DOHH2 (cell line): ENCODE results near the gene RGR.

ENCODE experiments used
- H3F3A ChIP-seq: fragments of 200-600 bp; sonication (generic), shearing (Covaris generic); 2 replicates; pipeline ENCODE4 v1.6.0; 2016; ENCODE audit warnings: antibody characterized with exemption, mild to moderate bottlenecking; ENCODE audit not compliant: control insufficient read depth, insufficient read depth
- H3K27ac ChIP-seq: fragments of 200-600 bp; sonication (generic); 2 replicates; pipeline ENCODE4 v1.5.1; 2014; ENCODE audit warnings: low read depth, mild to moderate bottlenecking, low read length, moderate library complexity
- H3K27me3 ChIP-seq: fragments of 200-600 bp; sonication (generic); 2 replicates; pipeline ENCODE4 v1.6.1; 2014; ENCODE audit warnings: mild to moderate bottlenecking, low read length, mixed read lengths; ENCODE audit not compliant: control insufficient read depth
- H3K36me3 ChIP-seq: fragments of 200-600 bp; sonication (generic); 2 replicates; pipeline ENCODE4 v1.6.1; 2014; ENCODE audit warnings: mild to moderate bottlenecking, low read length, moderate library complexity, mixed read lengths; ENCODE audit not compliant: control insufficient read depth
- H3K4me1 ChIP-seq: fragments of 200-600 bp; sonication (generic); 2 replicates; pipeline ENCODE4 v1.6.1; 2014; ENCODE audit warnings: mild to moderate bottlenecking, low read length, mixed read lengths; ENCODE audit not compliant: control insufficient read depth
- H3K4me2 ChIP-seq: fragments of 200-600 bp; sonication (generic); 2 replicates; pipeline ENCODE4 v1.6.0; 2014; ENCODE audit warnings: mild to moderate bottlenecking, low read length, moderate library complexity
- H3K4me3 ChIP-seq: fragments of 200-600 bp; sonication (generic); 2 replicates; pipeline ENCODE4 v1.5.1; 2014; ENCODE audit warnings: mild to moderate bottlenecking, low read length, mixed read lengths
- H3K79me2 ChIP-seq: fragments of 200-600 bp; sonication (generic); 2 replicates; pipeline ENCODE4 v1.6.1; 2014; ENCODE audit warnings: mild to moderate bottlenecking, low read length, mixed read lengths; ENCODE audit not compliant: control insufficient read depth
- H3K9me2 ChIP-seq: fragments of 200-600 bp; sonication (generic); replicated peaks from 2 replicates; pipeline ENCODE4 v1.6.1; 2014; ENCODE audit warnings: mild to moderate bottlenecking, low read length, mixed read lengths; ENCODE audit not compliant: control insufficient read depth
- H3K9me3 ChIP-seq: fragments of 200-600 bp; sonication (generic); 2 replicates; pipeline ENCODE4 v1.6.1; 2014; ENCODE audit warnings: antibody characterized with exemption, low read length, mixed read lengths; ENCODE audit not compliant: control insufficient read depth, insufficient read depth
- H4K20me1 ChIP-seq: fragments of 200-600 bp; sonication (generic); 2 replicates; pipeline ENCODE4 v1.6.0; 2014; ENCODE audit warnings: low read depth, mild to moderate bottlenecking, antibody characterized with exemption, low read length, moderate library complexity; ENCODE audit not compliant: control insufficient read depth, insufficient read depth
- EZH2phosphoT487 ChIP-seq: fragments of 200-600 bp; sonication (generic); IDR thresholded peaks from 2 replicates; pipeline ENCODE4 v1.6.1; 2017; ENCODE audit warnings: borderline replicate concordance, mild to moderate bottlenecking, antibody characterized with exemption, low read length, moderate library complexity, mixed read lengths
- TF ChIP-seq, protein P1 (sequence below): fragments of 200-600 bp; sonication (generic); IDR thresholded peaks from one replicate; pipeline ENCODE4 v1.5.1; 2014; ENCODE audit warnings: antibody characterized with exemption, mild to moderate bottlenecking, low read depth, low read length; ENCODE audit not compliant: poor library complexity, severe bottlenecking

RGR gene

DNA sequence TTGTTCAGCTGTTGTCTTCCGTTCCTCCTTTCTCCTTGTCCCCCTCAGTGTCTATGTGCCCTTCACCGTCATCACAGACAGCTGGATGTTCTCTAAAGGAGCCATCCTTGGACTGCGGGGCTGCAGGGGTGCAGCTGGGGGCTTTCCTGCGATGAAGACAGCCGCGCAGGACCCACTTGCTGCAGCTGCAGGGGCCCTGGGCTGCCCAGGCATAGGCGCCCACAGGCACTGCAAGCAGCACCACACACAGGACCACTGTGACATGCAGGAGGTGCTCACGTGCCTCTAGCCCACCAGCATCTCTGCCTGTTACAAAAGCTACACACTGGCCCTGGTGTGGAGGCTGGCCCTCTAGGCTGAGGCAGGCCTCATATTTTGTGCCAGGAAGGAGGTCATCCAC lies 22.9 kb upstream of the RGR start:
- H3K9me3 ChIP-seq = no peaks in the 10 kb centered on the region
- no peaks in the 10 kb centered on the region for H3F3A ChIP-seq
- H3K27ac ChIP-seq = no peak overlapping the region
- no peaks in the 10 kb centered on the region for H3K36me3 ChIP-seq
- H3K27me3 ChIP-seq = peaks cover 5% of the 10 kb centered on the region; the same call in 1 of the 2 replicates
- H3K9me2 ChIP-seq = no peaks in the 10 kb centered on the region
- no peak overlapping the region for H3K4me3 ChIP-seq
- no peaks in the 10 kb centered on the region for H4K20me1 ChIP-seq
- no peaks in the 10 kb centered on the region for H3K4me1 ChIP-seq
- no peaks in the 10 kb centered on the region for H3K79me2 ChIP-seq
- H3K4me2 ChIP-seq = no peak overlapping the region
- TF ChIP-seq, protein P1, sequence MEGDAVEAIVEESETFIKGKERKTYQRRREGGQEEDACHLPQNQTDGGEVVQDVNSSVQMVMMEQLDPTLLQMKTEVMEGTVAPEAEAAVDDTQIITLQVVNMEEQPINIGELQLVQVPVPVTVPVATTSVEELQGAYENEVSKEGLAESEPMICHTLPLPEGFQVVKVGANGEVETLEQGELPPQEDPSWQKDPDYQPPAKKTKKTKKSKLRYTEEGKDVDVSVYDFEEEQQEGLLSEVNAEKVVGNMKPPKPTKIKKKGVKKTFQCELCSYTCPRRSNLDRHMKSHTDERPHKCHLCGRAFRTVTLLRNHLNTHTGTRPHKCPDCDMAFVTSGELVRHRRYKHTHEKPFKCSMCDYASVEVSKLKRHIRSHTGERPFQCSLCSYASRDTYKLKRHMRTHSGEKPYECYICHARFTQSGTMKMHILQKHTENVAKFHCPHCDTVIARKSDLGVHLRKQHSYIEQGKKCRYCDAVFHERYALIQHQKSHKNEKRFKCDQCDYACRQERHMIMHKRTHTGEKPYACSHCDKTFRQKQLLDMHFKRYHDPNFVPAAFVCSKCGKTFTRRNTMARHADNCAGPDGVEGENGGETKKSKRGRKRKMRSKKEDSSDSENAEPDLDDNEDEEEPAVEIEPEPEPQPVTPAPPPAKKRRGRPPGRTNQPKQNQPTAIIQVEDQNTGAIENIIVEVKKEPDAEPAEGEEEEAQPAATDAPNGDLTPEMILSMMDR = no peak
- TF ChIP-seq EZH2phosphoT487 = no peak

DNA sequence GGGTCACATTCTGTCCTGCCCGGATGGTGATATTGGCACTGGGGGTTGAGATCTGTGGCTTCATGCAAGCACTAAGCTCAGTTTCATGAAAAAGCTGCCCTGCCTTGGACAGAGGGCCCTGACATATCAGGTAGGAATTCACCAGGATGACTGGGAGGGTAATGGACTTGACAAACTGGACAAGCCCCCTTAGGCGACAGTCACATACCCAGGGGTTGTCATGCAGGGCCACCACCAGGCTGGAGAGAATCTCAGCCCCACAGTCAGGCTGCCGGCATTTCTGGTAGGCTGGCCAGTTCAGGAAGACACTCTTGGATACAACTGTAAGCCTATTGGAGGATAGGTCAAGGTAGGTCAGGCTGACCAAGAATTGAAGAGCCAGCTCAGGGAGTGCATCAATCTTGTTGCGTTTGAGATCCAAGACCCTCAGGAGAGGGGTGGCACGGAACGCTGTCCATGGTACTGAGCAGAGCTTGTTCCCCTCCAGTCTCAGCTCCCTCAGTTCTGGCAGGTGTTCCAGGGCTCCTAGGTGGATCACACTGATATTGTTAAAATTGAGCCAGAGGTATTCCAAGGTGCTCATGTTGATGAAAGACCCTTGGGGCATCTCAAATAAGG lies 20.3 kb upstream of the RGR start:
- TF ChIP-seq, protein P1 = no peak
- TF ChIP-seq EZH2phosphoT487 = no peak
- Histone ChIP-seq H3K9me2 (no peaks in the 10 kb centered on the region), H3K9me3 (no peaks in the 10 kb centered on the region), H3K4me2 (no peak overlapping the region), H3K36me3 (no peaks in the 10 kb centered on the region), H3K79me2 (no peaks in the 10 kb centered on the region), H3K4me3 (no peak overlapping the region), H3K27me3 (peaks cover 2% of the 10 kb centered on the region; the same call in 1 of the 2 replicates), H3F3A (no peaks in the 10 kb centered on the region), H3K4me1 (no peaks in the 10 kb centered on the region), H3K27ac (no peak overlapping the region), H4K20me1 (no peaks in the 10 kb centered on the region)

DNA sequence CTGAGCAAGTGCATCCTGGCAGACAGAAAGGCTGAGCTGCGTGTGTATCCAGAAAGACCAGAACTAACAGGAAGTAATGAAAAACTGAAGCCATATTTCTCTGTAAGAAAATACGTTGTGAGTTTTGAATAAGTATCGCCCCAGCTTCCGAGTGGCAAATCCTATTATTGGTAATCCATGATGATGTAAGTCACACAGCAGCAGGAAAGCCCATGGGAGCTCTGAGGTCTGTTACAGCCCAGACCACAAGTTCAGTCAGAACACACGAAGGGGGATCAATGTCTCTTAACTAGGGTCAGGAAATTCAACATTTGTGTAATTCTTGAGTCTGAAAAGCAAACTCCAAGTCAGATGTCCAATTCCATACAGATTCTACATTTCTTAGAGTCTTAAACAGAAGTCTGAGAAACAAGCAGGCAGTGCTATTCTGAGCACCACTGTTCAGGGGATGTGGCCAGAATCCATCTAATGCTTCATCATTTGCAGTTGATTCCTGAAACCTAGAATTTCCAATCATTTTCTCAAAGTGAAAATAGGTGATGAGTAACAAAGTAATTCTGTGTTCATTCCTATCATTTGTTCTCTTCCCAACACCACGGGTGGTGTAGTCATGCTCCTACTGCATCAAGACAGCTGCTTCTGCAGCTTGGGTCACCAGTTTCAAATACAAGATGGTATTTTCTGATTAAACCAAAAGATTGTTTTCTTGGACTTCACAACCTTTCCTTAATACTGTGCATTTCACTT lies 19.3 kb upstream of the RGR start, which contains the start of gene LRIT2:
Gene LRIT2 (minus strand): TSS at position 118 of the 747 bp plus-strand sequence. CDS start 24 bp downstream, at position 94.
- H3K9me2 ChIP-seq = no peaks in the 10 kb centered on the region
- peaks cover 2% of the 10 kb centered on the region; the same call in 1 of the 2 replicates for H3K27me3 ChIP-seq
- no peaks in the 10 kb centered on the region for H3F3A ChIP-seq
- TF ChIP-seq EZH2phosphoT487 = no peak
- TF ChIP-seq, protein P1 = no peak
- H4K20me1 ChIP-seq = no peaks in the 10 kb centered on the region
- no peaks in the 10 kb centered on the region for H3K36me3 ChIP-seq
- H3K4me3 ChIP-seq = no peak within 1 kb of the TSS
- H3K9me3 ChIP-seq = no peaks in the 10 kb centered on the region
- no peak within 1 kb of the TSS for H3K4me2 ChIP-seq
- no peaks in the 10 kb centered on the region for H3K4me1 ChIP-seq
- no peak within 1 kb of the TSS for H3K27ac ChIP-seq
- H3K79me2 ChIP-seq = no peaks in the 10 kb centered on the region
